Forelimb muscle (tissue), 1 donor: ENCODE measurements around the gene GRK4. TPM values are rescaled to one million over a fixed set of nuclear protein-coding genes. Genes with fewer than 3 reads are reported as not detected.

Experiments
- DNase-seq: peaks from one replicate; pipeline ENCODE4 v3.0.0-alpha.2; 2013; ENCODE audit warnings: low read depth
- polyA plus RNA-seq: library from polyadenylated mRNA; unstranded; fragments of 120-200 nt; gene quantifications from one replicate; pipeline ENCODE4 v1.2.1, GENCODE V29; 2013; ENCODE audit not compliant: insufficient read length

Gene GRK4
- polyA plus RNA-seq, 1 donor = 12.0 TPM

DNA sequence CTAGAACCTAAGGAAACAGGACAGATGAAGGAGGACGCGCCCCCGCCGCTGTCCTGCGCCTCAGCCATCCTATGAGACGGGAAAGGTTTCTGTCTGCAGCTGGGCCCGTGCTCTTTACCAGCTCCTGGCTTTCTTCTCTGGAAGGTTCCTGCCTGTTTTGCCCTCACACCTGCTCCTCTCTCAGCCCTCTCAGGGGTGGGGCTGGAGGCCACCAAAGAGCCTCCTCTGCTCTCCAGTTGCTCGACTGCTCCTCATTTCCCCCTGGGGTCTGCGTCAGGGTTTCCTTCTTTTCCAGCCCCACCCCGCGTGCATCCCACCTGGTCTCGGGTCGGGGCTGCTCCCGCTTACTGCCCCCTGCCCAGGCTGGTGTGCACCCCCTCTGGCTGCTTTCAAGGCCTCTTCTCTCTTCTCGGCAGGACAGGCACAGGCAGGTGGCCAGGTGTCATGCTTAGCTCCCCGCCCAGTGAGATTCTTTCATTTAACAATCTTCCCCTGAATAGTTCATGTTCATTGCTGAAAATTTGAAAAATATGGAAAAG is 106.4 kb downstream of the GRK4 start:
- no peak for DNase-seq

DNA sequence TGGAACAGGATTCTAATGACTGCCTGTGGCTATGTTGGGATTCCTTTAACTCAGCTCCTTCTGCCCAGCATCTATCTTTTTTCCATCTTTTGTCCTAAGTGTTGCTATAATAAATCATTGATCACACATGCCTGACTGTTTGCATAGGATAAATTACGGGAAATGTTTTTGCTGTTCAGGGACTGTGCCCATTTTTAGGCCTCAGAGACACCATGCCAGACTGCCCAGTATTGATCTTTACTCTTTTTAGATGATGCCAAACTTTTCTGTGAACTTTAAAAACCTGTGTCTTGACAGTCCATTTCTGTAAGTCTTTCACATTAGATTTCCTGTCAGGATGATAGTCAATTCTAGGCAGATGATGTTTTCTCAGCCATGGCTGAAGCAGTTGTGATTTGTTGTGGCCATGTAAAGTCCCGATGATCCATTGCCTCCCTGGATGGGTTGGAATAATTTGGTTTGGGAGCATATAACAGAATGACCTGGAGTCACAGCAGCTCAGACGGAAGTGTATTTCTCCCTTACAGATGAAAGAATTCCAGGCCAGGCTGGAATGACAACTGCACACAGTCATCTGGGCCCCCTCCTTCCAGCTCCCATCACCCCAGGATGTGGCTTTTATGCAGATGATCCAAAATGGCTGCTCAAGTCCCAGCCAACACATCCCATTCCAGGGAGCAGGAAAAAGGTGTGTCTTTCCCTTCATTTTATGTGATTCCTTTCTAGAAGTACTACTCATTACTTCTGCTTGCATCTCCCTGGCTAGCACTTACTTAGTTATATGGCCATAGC is 107.5 kb downstream of the GRK4 start:
- no peak for DNase-seq

DNA sequence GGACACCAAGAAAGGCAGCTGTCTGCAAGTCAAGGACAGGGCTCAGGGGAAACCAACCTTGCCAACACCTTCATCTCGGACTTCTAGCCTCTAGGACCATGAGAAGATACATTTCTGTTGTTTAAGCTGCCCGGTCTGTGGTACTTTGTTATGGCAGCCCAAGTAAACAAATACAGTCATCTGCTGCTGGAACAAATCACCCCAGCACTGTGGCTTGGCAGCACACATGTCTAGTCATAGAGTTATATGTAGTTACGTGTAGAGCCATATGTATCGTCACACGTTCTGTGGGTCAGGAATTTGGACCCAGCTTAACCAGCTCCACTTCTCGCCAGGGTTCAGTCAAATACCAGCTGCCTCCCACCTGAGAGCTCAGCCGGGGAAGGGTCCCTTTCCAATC is 108.4 kb downstream of the GRK4 start:
- DNase-seq = no peak

- no peak for DNase-seq
Measured at GRCh38 chr4:3073158-3074077, 110.0 kb downstream of the GRK4 start.

GRCh38 chr4:3074078-3074845 is 110.9 kb downstream of the GRK4 start, which contains the start of the genes HTT and HTT-AS:
Gene HTT (plus strand): TSS chr4:3074681. CDS start chr4:3074826, 145 bp downstream.
Gene HTT-AS (minus strand): TSS chr4:3074538.
- DNase-seq = peak; percentile 93

DNA sequence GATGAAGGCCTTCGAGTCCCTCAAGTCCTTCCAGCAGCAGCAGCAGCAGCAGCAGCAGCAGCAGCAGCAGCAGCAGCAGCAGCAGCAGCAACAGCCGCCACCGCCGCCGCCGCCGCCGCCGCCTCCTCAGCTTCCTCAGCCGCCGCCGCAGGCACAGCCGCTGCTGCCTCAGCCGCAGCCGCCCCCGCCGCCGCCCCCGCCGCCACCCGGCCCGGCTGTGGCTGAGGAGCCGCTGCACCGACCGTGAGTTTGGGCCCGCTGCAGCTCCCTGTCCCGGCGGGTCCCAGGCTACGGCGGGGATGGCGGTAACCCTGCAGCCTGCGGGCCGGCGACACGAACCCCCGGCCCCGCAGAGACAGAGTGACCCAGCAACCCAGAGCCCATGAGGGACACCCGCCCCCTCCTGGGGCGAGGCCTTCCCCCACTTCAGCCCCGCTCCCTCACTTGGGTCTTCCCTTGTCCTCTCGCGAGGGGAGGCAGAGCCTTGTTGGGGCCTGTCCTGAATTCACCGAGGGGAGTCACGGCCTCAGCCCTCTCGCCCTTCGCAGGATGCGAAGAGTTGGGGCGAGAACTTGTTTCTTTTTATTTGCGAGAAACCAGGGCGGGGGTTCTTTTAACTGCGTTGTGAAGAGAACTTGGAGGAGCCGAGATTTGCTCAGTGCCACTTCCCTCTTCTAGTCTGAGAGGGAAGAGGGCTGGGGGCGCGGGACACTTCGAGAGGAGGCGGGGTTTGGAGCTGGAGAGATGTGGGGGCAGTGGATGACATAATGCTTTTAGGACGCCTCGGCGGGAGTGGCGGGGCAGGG is 111.7 kb downstream of the GRK4 start:
- no peak for DNase-seq

DNA sequence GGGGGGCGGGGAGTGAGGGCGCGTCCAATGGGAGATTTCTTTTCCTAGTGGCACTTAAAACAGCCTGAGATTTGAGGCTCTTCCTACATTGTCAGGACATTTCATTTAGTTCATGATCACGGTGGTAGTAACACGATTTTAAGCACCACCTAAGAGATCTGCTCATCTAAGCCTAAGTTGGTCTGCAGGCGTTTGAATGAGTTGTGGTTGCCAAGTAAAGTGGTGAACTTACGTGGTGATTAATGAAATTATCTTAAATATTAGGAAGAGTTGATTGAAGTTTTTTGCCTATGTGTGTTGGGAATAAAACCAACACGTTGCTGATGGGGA is 112.2 kb downstream of the GRK4 start:
- DNase-seq = no peak

DNA sequence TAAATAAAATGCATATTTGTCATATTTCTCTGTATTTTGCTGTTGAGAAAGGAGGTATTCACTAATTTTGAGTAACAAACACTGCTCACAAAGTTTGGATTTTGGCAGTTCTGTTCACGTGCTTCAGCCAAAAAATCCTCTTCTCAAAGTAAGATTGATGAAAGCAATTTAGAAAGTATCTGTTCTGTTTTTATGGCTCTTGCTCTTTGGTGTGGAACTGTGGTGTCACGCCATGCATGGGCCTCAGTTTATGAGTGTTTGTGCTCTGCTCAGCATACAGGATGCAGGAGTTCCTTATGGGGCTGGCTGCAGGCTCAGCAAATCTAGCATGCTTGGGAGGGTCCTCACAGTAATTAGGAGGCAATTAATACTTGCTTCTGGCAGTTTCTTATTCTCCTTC is 114.4 kb downstream of the GRK4 start:
- DNase-seq = no peak

DNA sequence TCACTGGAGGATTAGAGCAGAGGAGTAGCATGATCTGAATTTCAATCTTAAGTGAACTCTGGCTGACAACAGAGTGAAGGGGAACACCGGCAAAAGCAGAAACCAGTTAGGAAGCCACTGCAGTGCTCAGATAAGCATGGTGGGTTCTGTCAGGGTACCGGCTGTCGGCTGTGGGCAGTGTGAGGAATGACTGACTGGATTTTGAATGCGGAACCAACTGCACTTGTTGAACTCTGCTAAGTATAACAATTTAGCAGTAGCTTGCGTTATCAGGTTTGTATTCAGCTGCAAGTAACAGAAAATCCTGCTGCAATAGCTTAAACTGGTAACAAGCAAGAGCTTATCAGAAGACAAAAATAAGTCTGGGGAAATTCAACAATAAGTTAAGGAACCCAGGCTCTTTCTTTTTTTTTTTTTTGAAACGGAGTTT is 116.3 kb downstream of the GRK4 start:
- DNase-seq = no peak

DNA sequence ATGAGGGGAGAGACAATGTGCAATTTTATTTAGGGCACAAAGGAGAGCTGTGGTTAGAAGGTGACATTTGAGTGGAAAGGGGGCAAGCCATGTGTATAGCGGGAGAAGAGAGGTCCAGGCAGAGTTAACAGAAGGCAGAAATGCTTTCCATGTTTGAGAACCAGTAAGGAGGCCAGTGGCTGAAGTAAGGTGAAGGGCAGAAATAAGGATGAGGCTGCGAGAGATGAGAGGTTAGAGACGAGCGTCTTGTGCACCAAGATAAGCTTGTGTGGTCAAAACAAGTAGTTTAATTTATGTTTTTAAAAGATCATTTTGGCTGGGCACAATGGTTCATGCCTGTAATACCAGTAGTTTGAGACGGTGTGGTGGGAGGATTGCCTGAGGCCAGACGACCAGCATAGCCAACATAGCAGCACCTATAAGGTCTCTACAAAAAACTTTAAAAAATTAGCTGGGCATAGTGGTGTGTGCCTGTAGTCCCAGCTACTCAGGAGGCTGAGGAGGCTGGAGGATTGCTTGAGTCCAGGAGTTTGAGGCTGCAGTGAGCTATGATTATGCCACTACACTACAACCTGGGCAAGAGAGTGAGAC is 119.6 kb downstream of the GRK4 start:
- DNase-seq = no peak

- DNase-seq = no peak
Measured at GRCh38 chr4:3083732-3084131, 120.4 kb downstream of the GRK4 start.

- DNase-seq = no peak
Measured at GRCh38 chr4:3085948-3086670, 122.7 kb downstream of the GRK4 start.

GRCh38 chr4:3087115-3087797 is 123.9 kb downstream of the GRK4 start:
- DNase-seq = no peak

Other genes with a start within 250 kb of the GRK4 start
- 11.4 TPM for gene TNIP2, start 207.2 kb upstream of the GRK4 start, polyA plus RNA-seq
- gene SH3BP2, start 170.5 kb upstream of the GRK4 start, polyA plus RNA-seq = 30.3 TPM
- 163 TPM for gene ADD1, start 119.7 kb upstream of the GRK4 start, polyA plus RNA-seq
- gene NOP14, start 165 bp upstream of the GRK4 start, polyA plus RNA-seq = 26.7 TPM
- not detected for gene HTT-AS, start 111.0 kb downstream of the GRK4 start, polyA plus RNA-seq
- 21.1 TPM for gene HTT, start 111.1 kb downstream of the GRK4 start, polyA plus RNA-seq